Measurements from ENCODE around the gene JHY.

- TF ChIP-seq CEBPB (IDR thresholded peaks at IDR 0.05; ENCODE audit: low read depth) (no peak), CTCF (IDR thresholded peaks at IDR 0.05 in 2 of 3, conservative IDR thresholded peaks at IDR 0.05 in 1 of 3; ENCODE audit: borderline replicate concordance in 1 of 3, insufficient read depth in 1 of 3, low read depth in 2 of 3, low read length in 2 of 3) (no peak), EZH2 (IDR thresholded peaks at IDR 0.05) (no peak), EGR1 (IDR thresholded peaks at IDR 0.05; ENCODE audit: low read depth) (no peak)
These were observed 101.8 kb downstream of the JHY start for GRCh38 chr11:122984186-122985011.
